Stimulated activated CD4-positive, alpha-beta T cell treated with anti-CD3 and anti-CD28 coated beads, Interleukin-12 subunit alpha, Interleukin-12 subunit beta, amount 100 ng/mL, for 48 hours (primary cell): ENCODE data around the gene CAMK1D.
A peak's percentile ranks its signal among the peaks of the same experiment; 100 is the strongest.
"Not testable (repeated sequence)": the region's sequence is repeated elsewhere in the genome, so short reads cannot be mapped to it uniquely, and the experiment has no call there.

Experiments
- DNase-seq, 3 donors: peaks; one replicate each; pipeline ENCODE4 v3.0.0-alpha.2; 2020; ENCODE audit warnings: low read depth in 2 of 3, low spot score in 1 of 3

CAMK1D gene

DNA sequence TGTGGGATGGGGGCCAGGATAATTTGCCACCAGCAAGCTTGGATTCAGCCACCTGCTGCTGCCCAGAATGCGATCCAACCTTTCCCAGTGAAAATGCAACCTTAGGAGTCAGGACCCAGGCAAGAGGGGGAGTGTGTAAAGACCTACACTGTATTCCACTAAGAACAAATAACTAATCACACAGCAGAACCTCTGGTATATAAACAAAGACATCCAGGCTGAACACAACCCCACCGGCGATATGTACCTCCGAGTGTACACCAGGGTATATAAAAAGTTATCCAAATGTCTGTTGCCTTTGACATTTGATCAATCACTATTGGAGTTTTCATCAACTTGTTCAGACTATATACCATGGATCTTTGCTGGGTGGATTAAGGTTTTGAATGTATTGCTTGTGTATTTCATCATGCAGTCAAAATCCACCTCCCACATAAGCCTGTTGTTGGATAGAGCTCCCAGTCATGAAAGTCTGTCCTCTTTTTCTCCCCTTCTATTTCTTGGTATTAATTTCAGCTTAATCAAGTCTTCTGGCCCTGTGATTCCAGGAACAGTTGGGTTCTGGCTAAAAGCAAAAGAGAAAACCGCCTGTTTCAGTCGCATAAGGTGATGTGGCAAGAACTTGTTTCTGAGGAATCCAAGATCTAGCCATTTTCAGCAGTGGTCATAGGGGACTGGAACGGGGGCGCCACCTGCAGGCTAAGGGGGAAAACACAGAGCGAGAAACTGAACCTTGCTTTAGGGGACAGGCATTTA lies 361.4 kb downstream of the CAMK1D start:
- DNase-seq: peak; percentile 75 to 81 (median 77)

DNA sequence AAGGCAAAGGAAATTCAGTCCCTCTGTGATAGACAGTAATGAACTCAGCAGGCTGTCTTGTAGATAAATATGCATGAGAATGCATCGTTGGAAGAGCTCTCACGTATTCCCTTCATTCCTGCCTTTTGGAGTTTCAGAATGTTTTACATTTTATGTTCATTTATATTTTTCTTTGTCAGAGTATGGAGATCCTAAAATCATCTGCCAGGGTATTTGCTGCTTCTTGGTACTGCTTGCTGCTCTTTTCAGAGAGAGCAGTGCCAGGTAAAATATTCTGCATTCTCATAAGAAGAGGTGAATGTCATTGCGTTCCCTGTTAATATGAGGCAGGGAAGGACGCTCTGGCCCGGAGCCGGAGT lies 362.0 kb downstream of the CAMK1D start:
- no peak for DNase-seq

GRCh38 chr10:12712293-12712983 lies 363.1 kb downstream of the CAMK1D start:
- DNase-seq: no peak

DNA sequence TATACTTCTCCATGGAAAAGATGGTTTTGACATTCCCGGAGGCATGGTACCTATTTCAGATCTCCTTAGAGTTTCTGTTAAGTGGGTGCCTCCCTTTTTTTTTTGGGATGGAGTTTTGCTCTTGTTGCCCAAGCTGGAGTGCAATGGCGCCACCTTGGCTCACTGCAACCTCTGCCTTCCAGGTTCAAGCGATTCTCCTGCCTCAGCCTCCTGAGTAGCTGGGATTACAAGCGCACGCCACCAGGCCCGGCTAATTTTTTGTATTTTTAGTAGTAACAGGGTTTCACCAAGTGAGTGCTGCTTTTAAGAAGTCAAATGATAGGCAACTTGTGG lies 363.6 kb downstream of the CAMK1D start:
- DNase-seq: not testable (repeated sequence)

DNA sequence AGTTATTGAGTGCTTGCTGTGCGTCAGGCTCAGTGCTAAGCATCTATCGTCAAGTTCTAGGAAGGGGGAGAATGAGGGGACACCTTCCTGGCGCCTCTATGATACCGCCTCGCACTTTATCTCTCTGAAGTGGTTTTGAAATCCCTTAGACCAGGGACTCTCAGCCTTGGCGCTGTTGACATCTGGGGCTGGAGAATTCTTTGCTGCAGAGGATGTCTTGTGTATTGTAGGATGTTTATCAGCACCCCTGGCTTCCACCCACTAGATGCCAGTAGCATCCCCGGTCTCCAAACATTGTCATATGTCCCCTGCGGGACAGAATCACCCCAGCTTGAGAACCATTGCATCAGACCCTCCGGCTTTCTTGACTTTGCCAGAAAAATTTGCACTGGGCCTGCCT lies 366.7 kb downstream of the CAMK1D start:
- DNase-seq: no peak

DNA sequence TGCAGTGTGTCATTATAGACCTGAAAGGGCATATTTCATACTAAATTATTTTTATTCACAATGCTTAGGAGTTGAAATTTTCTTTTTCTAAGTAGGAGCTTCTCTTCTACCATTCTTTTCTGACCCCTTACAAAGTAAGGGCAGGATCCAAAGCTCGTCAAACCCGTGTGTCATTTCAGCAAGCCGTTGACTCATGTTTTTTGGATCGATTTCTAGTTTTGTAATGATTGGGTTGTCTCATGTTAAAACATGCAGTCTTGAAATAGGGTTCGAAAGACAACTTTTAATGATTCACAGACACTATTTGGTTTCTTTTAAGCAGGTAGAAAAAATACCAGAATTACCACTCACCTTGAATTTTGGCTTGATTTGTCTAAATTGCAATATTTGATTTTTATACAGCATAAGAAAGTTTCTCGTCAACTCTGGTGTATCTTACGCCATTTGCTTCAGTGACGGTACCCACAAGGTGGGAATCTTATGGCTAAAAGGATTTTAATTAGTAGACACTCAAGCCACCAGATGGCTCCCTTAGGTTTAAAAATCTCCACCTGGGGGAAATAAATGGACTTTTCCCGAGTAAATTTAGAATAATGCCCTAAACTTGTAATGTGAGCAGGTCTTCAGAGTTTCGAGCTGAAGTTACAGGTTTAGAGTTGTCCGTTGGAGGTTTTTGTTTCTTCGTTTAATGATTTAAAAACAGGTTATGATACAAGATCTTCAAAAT lies 368.8 kb downstream of the CAMK1D start:
- DNase-seq: no peak

- no peak for DNase-seq
Measured at GRCh38 chr10:12719365-12719764, 370.0 kb downstream of the CAMK1D start.

GRCh38 chr10:12720217-12720981 lies 371.1 kb downstream of the CAMK1D start:
- peak; percentile 41 to 50 (median 47) for DNase-seq

GRCh38 chr10:12721334-12721733 lies 372.0 kb downstream of the CAMK1D start:
- no peak for DNase-seq

GRCh38 chr10:12723220-12723619 lies 373.9 kb downstream of the CAMK1D start:
- no peak for DNase-seq

DNA sequence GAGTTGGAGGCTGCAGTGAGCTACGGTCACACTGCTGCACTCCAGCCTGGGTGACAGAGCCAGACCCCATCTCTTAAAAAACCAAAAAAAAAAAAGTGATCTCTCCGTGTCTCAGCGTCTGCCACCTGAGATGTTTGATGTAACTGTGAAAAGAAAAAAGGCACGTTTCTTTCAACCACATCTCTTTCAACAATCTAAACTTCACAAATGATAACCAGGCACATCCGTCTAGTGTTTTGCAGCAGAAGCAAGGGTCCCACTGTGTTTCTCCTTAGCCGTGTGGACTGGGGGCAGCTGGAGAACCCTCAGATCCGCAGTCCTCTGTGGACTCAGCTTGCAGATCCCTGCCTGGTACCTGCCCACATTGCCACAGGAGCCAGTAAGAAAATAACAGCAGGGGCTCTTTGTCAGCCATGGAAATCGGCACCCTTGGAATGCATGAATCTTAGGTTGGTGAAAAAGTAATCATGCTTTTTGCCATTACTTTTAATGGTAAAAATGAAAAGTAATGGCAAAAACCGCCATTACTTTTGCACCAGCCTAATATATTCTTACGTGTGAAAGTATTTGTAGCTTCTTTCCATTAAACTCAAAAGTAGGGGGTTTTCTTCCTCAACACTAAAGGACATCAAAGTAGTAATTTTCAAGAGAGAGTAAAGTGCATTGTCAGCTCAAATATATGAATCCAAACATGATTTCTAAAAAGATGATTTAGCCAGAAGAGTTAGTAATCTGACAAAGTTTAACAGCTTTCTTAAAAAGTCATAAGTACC lies 375.6 kb downstream of the CAMK1D start:
- no peak for DNase-seq

GRCh38 chr10:12725580-12725888 lies 376.2 kb downstream of the CAMK1D start:
- DNase-seq: not testable (repeated sequence)

DNA sequence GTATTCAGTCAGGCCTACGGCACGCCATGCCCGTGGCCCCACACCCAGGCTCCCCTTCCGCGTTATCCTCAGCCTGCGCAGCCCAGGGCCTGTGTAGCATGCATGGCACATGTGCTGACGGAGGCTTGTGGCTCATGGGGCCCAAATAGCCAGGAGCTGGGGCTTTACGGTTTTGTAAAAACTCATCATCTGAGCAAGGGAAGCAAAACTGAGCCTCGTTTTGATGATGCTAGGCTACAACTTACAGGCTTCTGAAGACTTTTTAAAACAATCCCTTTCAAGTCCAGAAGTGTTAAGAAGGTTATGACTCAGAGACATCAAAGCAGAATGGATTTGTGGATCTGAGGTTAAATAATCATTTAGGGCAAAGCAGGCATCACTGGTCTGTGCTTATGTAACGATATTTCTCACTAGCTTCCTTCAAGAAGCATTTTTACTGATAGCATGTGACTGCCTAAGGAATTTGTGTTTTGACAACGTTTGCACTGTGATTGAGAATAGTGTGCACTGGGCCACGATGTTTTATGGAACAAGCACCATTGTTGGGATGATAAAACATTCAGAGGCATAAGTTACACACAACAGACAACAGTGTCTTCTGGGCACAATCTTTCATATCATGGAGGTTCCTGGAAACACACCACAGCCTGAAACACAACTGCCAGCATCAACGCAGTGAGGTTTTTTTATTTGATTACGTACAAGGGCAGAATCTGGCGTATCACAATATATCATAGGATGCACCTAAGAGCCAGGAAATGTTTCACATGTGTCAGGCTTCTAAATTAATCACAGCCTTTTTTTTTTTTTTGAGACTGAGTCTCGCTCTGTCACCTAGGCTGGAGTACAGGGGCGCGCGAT lies 377.9 kb downstream of the CAMK1D start:
- DNase-seq: peak in 1 of 3 donors; percentile 27

DNA sequence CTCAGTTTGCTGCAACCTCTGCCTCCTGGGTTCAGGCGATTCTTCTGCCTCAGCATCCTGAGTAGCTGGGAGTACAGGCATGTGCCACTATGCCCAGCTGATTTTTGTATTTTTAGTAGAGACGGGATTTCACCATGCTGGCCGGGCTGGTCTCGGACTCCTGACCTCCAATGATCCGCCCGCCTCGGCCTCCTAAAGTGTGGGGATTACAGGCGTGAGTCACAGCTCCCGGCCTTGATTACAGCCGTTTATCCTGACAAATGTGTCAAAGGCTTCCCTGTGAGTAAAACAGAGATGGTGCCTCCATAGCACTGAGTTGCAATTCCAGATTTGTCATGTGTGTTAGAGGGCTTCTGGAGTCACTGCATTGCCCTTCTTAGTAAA lies 378.5 kb downstream of the CAMK1D start:
- DNase-seq: no peak

- DNase-seq: no peak
Measured at GRCh38 chr10:12728494-12728893, 379.1 kb downstream of the CAMK1D start.

GRCh38 chr10:12729885-12730284 lies 380.5 kb downstream of the CAMK1D start:
- DNase-seq: no peak

- DNase-seq: no peak
Measured at GRCh38 chr10:12730809-12731519, 381.6 kb downstream of the CAMK1D start.

DNA sequence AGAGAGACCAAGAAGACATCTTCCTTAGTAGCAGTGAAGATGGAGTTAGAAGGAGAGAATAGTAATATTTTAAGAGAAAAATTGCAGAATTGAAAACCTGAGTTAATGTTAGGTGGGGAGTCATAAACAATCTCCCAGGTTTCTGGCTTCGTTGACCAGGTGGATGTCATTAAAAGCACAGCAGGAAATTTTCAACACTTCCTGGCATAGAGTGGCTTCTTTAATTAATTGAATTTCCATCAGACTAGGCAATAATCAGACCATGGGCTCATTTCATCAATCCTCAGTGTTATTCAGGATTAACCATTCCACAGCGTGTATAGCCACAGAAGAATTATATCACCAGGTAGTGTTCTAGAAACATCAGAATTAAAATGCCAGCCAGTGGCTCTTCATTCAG lies 383.9 kb downstream of the CAMK1D start:
- DNase-seq: no peak

- DNase-seq: no peak
Measured at GRCh38 chr10:12735843-12736462, 386.6 kb downstream of the CAMK1D start.
